Smooth muscle cell (in vitro differentiated cells): Measurements from ENCODE around the gene COL24A1. TPM values are rescaled to one million over a fixed set of nuclear protein-coding genes. Genes with fewer than 3 reads are reported as not detected.

Experiments used
- DNase-seq: peaks from one replicate; lab custom pipeline; 2025; ENCODE audit not compliant: unreplicated experiment; lab: John Stamatoyannopoulos, UW
- H2AFZ ChIP-seq: fragments of 200-600 bp; sonication (generic); 2 replicates; pipeline ENCODE4 v1.6.0; 2016; ENCODE audit warnings: antibody characterized with exemption, low read depth, mild to moderate bottlenecking
- H3F3A ChIP-seq: fragments of 200-600 bp; sonication (generic); 2 replicates; pipeline ENCODE4 v1.6.0; 2017; ENCODE audit warnings: antibody characterized with exemption, low read depth
- H3K27ac ChIP-seq: fragments of 200-600 bp; sonication (generic); 2 replicates; pipeline ENCODE4 v1.5.1; 2016; ENCODE audit warnings: low read depth, mild to moderate bottlenecking
- H3K27me3 ChIP-seq: fragments of 200-600 bp; sonication (generic); 2 replicates; pipeline ENCODE4 v1.6.1; 2016; ENCODE audit warnings: low read depth, mild to moderate bottlenecking
- H3K36me3 ChIP-seq: fragments of 200-600 bp; sonication (generic); 2 replicates; pipeline ENCODE4 v1.5.1; 2016; ENCODE audit warnings: low read depth
- H3K4me1 ChIP-seq: fragments of 200-600 bp; sonication (generic); 2 replicates; pipeline ENCODE4 v1.5.1; 2016; ENCODE audit warnings: low read depth
- H3K4me2 ChIP-seq: fragments of 200-600 bp; sonication (generic); 2 replicates; pipeline ENCODE4 v1.6.0; 2016; ENCODE audit warnings: mild to moderate bottlenecking
- H3K4me3 ChIP-seq: fragments of 200-600 bp; sonication (generic); 2 replicates; pipeline ENCODE4 v1.5.1; 2016; ENCODE audit warnings: mild to moderate bottlenecking
- H3K79me2 ChIP-seq: fragments of 200-600 bp; sonication (generic); 2 replicates; pipeline ENCODE4 v1.6.0; 2016; ENCODE audit warnings: low read depth, mild to moderate bottlenecking
- H3K9ac ChIP-seq: fragments of 200-600 bp; sonication (generic); 2 replicates; pipeline ENCODE4 v1.6.0; 2016; ENCODE audit warnings: low read depth
- H3K9me3 ChIP-seq: fragments of 200-600 bp; sonication (generic); replicated peaks from 2 replicates; pipeline ENCODE4 v1.5.1; 2016; ENCODE audit warnings: low read depth
- H4K20me1 ChIP-seq: fragments of 200-600 bp; sonication (generic); 2 replicates; pipeline ENCODE4 v1.6.0; 2016; ENCODE audit warnings: low read depth
- CTCF ChIP-seq: fragments of 200-600 bp; sonication (generic); IDR thresholded peaks from 2 replicates; pipeline ENCODE4 v1.5.1; 2017; ENCODE audit warnings: borderline replicate concordance, mild to moderate bottlenecking, antibody characterized with exemption; ENCODE audit not compliant: insufficient read depth, poor library complexity, severe bottlenecking
- WGBS: methylation state at CpG from one replicate; pipeline ENCODE4 v1.1.7; 2016; ENCODE audit warnings: low lambda C conversion rate; 5-methylcytosine and 5-hydroxymethylcytosine counted together
- polyA plus RNA-seq: library from polyadenylated mRNA; unstranded; fragments of >200 nt; fragmentation: Nextera tagmentation; extraction: Ambion mirVana; gene quantifications from 2 replicates; pipeline ENCODE4 v1.2.1, GENCODE V29; 2016
- total RNA-seq: library from RNA; depleted of rRNA; stranded (reverse); fragments of >200 nt; gene quantifications from 2 replicates; pipeline ENCODE4 v1.2.3, GENCODE V29; 2014

The COL24A1 gene
- total and polyA plus RNA-seq, 2 experiments from 2014 or later, result 1.5 to 3.2 TPM

GRCh38 chr1:86069757-86070145 is 86.8 kb downstream of the COL24A1 start:
- Histone ChIP-seq H3K4me3 (no peak overlapping the region), H3K27ac (no peak overlapping the region), H3K27me3 (no peaks in the 10 kb centered on the region), H3K79me2 (no peaks in the 10 kb centered on the region), H4K20me1 (no peaks in the 10 kb centered on the region), H2AFZ (no peak overlapping the region), H3K36me3 (no peaks in the 10 kb centered on the region), H3F3A (no peaks in the 10 kb centered on the region), H3K4me1 (peaks cover 7% of the 10 kb centered on the region), H3K4me2 (no peak overlapping the region), H3K9me3 (no peaks in the 10 kb centered on the region), H3K9ac (no peak overlapping the region)
- WGBS, result 90% methylated on average over 2 of the region's 2 CpGs
- no peak for TF ChIP-seq CTCF
- DNase-seq, result no peak

GRCh38 chr1:86068841-86069756 is 87.5 kb downstream of the COL24A1 start:
- H2AFZ ChIP-seq, result no peak overlapping the region

GRCh38 chr1:86068271-86068721 is 88.3 kb downstream of the COL24A1 start:
- peaks cover 7% of the 10 kb centered on the region for H3K4me1 ChIP-seq
- no peaks in the 10 kb centered on the region for H3K9me3 ChIP-seq
- WGBS, result 66% methylated on average over 3 of the region's 3 CpGs
- H3K36me3 ChIP-seq, result no peaks in the 10 kb centered on the region
- no peaks in the 10 kb centered on the region for H3K79me2 ChIP-seq
- no peaks in the 10 kb centered on the region for H3F3A ChIP-seq
- H3K4me2 ChIP-seq, result no peak overlapping the region
- H3K9ac ChIP-seq, result no peak overlapping the region
- H4K20me1 ChIP-seq, result no peaks in the 10 kb centered on the region
- no peak for DNase-seq
- H3K27ac ChIP-seq, result no peak overlapping the region
- no peak overlapping the region for H2AFZ ChIP-seq
- no peaks in the 10 kb centered on the region for H3K27me3 ChIP-seq
- no peak overlapping the region for H3K4me3 ChIP-seq
- TF ChIP-seq CTCF, result no peak

More at GRCh38 chr1:86068841-86069756, 87.5 kb downstream of the COL24A1 start:
- no peak overlapping the region for H3K27ac ChIP-seq
- TF ChIP-seq CTCF, result no peak
- peaks cover 7% of the 10 kb centered on the region for H3K4me1 ChIP-seq
- H3K4me3 ChIP-seq, result no peak overlapping the region
- no peaks in the 10 kb centered on the region for H3K79me2 ChIP-seq
- WGBS, result 74% methylated on average over 3 of the region's 3 CpGs
- H3K36me3 ChIP-seq, result no peaks in the 10 kb centered on the region
- DNase-seq, result no peak
- no peak overlapping the region for H3K9ac ChIP-seq
- no peaks in the 10 kb centered on the region for H4K20me1 ChIP-seq
- no peaks in the 10 kb centered on the region for H3K27me3 ChIP-seq
- H3K4me2 ChIP-seq, result no peak overlapping the region
- H3F3A ChIP-seq, result no peaks in the 10 kb centered on the region
- no peaks in the 10 kb centered on the region for H3K9me3 ChIP-seq
